GM21447 (cell line): ENCODE measurements around the gene SLC9B1.
"Not testable (repeated sequence)": the region's sequence is repeated elsewhere in the genome, so short reads cannot be mapped to it uniquely, and the experiment has no call there.

Experiments used
- ATAC-seq: cut with Tn5 transposase; IDR thresholded peaks from one replicate; pipeline ENCODE4 v1.9.1; 2021; ENCODE audit not compliant: unreplicated experiment

Gene SLC9B1

DNA sequence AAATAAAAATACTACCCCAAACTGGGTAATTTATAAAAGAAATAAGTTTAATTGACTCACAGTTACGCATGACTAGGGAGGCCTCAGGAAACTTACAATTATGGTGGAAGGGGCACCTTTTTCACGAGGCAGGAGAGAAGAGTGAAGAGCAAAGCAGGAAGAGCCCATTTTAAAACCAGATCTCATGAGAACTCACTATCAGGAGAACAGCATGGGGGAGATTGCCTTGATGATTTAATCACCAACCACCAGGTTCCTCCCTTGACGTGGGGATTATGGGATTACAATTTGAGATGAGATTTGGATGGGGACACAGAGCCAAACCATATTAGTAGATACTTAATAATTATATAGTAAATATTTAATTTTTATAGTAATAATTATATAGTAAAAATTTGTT is 140.6 kb downstream of the SLC9B1 start:
- ATAC-seq: no peak

DNA sequence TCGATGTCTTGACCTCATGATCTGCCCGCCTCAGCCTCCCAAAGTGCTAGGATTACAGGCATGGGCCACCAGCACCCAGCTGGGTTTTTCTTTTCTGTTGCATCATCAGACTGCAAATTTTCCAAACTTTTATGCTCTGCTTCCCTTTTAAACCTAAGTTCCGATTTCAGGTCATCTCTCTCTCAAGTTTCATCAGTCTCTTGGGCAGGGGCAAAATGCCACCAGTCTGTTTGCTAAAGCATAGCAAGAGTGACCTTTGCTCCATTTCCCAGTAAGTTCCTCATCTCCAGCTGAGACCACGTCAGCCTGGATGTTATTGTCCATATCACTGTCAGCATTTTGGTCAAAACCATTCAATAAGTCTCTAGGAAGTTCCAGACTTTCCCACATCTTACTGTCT is 141.2 kb downstream of the SLC9B1 start:
- not testable (repeated sequence) for ATAC-seq

DNA sequence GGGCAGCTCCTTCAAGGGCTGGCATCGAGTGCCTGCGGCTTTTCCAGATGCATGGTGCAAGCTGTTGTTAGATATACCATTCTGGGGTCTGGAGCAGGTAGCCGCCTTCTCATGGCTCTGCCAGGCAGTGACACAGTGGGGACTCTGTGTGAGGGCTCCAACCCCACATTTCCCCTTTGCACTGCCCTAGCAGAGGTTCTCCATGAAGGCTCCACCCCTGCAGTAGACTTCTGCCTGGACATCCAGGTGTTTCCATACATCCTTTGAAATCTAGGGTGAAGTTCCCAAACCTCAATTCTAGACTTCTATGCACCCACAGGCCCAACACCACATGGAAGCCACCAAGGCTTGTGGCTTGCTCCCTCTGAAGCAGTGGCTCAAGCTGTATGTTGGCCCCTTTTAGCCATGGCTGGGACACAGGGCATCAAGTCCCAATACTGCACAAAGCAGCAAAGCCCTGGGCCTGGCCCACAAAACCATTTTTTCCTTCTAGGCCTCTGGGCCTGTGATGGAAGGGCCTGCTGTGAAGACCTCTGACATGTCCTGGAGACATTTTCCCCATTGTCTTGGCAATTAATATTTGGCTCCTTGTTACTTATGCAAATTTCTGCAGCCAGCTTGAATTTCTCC is 141.9 kb downstream of the SLC9B1 start:
- ATAC-seq: not testable (repeated sequence)

DNA sequence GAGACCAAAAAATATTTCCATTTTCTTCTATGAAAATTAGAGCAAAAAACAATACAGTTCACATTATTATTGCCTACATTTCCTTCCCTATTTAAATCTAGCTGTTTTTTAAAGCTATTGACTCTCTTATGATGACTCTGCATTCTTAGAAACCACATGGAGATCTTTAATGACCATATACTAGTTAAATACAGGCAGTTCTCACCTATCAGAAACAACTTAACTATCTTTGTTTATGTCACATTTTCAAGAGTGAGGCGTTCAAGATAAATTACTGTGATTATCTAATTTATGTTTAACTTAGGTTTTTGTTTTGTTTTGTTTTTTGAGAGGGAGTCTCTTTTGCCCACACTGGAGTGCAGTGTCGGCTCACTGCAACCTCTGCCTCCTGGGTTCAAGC is 147.7 kb downstream of the SLC9B1 start:
- ATAC-seq: no peak

DNA sequence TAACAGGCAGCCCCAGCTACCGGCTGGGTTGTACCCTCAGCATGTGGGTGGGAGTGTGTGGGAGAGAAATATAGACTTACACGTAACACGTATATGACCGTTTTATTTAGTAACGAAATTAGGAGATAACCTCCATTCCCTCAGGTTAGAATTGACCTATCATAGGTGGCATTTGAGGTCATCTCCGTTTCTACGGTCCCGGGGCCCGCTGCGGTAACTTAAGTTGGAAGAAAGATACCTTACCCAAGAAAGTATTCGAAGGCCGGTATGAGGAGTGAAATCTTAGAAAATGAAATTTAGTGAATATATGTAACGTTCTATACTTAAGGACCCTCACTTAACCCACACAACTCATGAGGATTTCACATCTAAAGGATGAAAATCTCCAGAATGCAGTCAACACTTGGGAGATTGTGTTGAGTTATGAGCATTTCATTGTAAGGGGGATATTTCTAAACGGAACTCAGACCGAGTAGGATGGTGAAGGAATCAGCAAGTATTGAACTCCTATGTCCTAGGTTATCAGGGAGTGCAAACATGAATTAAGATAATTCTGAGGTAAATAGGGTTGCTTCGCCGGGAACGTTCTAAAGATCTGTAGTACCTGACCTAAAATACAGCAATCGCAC is 149.8 kb downstream of the SLC9B1 start:
- peak; percentile 28 for ATAC-seq

DNA sequence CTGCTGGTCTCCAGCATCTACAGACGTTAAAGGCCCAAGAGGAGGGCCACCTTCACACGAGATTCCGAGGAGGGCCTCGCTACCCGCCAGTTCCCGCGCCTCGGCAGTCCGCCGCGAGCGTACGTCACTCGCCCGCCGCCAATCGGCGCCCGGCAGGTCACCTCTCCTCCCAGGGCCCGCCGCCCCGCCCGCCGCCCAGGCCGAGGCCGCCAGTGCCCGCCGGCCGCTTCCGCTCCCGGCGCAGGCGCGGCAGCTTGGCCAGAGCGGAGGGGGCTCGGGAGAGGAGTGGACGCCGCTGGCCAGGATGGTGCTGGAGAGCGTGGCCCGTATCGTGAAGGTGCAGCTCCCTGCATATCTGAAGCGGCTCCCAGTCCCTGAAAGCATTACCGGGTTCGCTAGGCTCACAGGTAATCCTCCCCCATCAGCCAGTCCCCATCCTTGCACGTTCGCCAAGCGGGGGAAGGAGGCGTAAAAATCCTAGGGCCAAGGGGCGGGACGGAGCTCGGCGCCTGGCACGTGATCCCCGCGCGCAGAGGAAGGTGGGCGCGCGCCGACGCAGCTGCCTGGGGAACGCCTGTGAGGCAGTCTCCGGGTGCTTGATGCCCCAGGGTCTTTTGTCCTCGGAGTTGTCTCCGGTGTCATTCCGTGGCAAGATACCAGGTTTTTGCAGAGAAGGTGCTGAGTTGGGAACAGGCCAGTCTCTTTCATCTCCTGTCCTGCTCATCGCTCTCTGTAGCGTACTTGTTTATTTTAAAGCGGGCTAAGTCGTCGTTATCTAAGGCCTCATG is 150.5 kb downstream of the SLC9B1 start, which contains the start of gene CISD2:
Gene CISD2, plus strand, starts transcription at position 212 of the 788 bp plus-strand sequence. Its CDS starts 93 bp downstream, at position 305.
- ATAC-seq: peak; percentile 80

DNA sequence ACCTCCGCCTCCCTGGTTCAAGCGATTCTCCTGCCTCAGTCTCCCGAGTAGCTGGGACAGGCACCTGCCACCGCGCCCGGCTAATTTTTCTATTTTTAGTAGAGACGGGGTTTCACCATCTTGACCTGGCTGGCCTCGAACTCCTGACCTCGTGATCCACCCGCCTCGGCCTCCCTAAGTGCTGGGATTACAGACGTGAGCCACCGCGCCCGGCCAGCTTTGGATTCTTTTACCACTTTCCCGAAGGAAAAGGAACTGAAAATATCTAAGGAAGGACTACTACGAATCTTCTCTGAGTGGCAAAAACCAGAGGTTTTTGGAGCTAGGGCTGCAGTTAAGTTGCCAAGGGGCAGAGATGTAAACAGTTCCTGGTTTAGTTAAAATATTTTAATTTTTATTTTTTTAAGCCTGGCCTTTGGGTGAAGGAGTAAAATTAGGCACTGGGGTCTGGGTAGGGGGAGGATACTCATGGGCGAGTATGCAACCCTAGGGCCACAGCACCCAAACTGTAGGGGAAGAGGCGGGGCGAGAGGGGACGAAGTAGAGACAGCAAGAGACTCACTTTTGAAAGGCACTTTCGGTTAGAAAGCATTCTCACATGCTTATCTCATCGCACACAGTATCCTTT is 151.2 kb downstream of the SLC9B1 start:
- ATAC-seq: peak; percentile 48

DNA sequence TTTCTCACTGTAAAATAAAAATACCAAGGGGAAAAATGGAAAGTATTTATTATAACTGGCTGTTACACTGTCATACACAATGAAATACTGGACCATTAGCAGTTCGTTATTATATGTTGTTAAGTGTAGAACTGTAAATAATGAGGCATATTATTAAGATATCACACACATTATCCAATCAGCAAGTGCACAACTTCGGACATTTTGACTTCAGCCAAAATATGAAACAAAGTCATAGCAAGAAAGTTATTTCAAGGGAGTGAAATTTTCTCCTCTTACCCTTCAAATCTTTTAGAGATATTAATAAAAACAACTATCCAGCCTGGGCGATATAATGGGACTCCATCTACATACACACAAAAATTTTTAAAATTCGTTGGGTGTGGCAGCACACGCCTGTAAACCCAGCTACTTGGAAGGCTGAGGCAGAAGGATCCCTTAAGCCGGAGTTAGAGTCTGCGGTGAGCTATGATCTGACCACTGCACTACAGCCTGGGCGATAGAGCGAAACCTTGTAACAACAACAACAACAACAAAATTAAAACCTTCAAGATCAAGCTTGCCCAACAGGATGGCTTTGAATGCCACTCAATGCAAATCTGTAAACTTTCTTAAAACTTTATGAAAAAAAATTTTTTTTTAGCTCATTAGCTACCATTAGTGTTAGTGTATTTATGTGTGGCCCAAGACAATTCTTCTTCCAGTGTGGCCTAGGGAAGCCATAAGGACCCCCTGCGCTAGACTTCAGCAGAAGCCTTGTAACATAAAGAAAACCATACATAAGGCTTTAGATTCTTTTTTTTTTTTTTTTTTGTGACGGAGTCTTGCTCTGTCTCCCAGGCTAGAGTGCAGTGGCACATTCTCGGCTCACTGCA is 152.0 kb downstream of the SLC9B1 start:
- no peak for ATAC-seq

DNA sequence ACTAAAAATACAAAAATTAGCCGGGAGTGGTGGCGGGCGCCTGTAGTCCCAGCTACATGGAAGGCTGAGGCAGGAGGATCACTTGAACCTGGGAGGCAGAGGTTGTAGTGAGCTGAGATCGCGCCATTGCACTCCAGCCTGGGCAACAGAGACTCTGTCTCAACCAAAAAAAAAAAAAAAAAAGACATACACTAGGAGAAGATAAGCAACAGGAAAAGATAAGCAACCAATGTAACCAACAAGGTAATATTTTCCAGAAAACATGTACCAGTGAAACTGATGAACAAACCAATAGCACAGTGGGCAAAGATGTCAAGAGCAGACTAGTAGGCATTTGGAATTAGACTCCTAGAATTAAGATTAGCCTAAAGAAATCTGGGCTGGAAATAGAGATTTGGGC is 154.2 kb downstream of the SLC9B1 start:
- ATAC-seq: not testable (repeated sequence)

DNA sequence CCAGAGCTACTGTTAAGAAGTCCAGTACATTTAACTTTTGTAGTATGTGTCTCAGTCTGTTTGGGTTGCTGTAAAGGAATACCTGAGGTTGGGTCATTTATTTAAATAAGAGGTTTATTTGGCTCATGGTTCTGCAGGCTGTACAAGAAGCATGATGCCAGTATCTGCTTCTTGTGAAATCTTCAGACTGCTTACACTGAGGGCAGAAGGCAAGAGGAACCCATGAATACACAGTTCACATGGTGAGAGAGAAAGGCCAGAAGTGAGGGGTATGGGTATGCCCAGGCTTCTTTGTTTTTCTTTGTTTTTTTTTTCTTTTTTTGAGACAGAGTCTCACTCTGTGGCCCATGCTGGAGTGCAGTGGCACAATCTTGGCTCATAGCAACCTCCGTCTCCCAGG is 156.8 kb downstream of the SLC9B1 start:
- no peak for ATAC-seq

DNA sequence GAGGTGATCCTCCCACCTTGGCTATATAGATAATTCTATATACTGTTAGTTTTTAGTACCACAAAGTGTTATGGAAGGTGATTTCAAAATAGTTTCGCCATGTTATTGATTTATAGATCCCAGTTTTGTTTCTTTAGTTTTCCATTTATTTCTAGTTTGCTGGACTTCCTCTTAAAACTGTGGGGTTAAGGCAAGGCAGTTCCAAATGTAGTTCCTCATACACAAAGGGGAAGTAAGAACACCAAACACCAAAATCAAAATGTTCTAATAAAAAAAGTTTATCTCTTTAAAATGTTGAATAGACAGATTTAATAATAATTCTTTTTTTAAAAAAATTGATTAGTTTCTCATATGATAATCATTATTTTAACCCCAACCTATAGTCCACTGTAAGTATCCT is 157.5 kb downstream of the SLC9B1 start:
- no peak for ATAC-seq

DNA sequence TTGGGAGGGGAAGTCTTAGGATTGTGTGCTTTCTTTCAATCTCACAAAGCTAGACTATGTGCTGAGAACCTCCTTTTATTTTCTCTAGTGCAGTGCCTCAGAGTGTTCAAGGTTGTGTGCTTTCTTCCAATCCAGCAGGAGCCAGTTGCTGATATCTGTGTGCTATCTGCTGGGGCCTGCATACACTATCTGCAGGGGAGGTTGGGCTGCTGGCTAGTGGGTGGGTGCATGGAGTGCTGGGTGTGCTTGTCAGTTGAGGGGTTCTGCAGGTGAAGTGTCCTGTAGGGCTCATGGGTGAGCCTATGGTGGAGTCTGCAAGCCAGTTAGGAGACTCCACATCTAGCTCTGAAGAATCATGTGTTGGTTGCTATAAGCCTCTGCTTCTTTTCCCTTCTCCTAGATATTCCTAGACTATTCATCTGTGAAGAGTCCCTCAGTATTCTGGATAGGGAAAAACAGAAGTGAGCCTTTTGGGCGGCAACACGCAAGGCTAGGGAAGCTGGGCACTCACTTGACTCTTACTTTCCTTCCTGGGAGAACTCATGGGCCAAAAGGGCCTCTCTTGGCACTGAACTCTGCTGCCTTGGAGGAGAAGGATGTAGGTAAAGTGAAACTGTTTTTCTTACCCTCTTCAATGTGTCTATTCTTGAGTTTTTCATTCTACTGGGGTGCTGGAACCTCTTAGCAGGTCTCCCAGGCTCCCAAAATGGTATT is 158.7 kb downstream of the SLC9B1 start:
- ATAC-seq: no peak

DNA sequence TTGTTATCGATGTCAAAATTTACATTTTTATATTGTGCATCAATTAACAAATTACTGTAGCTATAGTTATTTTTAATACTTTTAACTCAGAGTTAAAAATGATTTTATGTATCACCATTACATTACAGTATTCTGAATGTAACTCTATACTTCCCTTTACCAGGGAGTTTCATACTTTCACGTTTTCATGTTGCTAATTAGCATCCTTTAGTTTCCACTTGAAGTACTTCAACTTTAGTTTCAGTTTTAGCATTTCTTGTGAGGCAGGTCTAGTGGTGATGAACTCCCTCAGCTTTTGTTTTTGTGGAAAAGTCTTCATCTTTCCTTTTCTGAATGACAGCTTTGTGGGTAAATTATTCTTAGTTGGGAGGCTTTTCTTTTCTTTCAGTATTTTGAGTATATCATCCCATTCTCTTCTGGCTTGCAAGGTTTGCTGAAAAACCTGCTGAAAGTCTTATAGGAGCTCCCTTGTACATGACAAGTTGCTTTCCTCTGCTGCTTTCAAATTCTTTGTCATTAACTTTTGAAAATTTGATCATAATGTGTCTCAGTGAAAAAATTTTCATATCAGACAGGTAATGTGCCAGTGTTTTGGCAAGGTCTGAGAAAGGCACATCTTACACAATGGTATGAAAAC is 160.6 kb downstream of the SLC9B1 start:
- ATAC-seq: no peak
